GM12878 (cell line): ENCODE data around the gene SRSF5. TPM values are rescaled to one million over a fixed set of nuclear protein-coding genes. Genes with fewer than 3 reads are reported as not detected.

ENCODE experiments used
- CBX5 ChIP-seq: sonication (generic); IDR thresholded peaks from 2 replicates; pipeline ENCODE4 v1.6.1; 2016; ENCODE audit warnings: low read depth, moderate library complexity, mild to moderate bottlenecking, inconsistent platforms
- IRF5 ChIP-seq: fragments of 450-650 bp; IDR thresholded peaks from 2 replicates; pipeline ENCODE4 v1.6.1; 2017; ENCODE audit warnings: borderline replicate concordance
- MEF2B ChIP-seq: fragments of 450-650 bp; IDR thresholded peaks from 2 replicates; pipeline ENCODE4 v1.6.1; 2018; ENCODE audit warnings: mild to moderate bottlenecking, moderate library complexity; ENCODE audit not compliant: partially characterized antibody, poor library complexity, severe bottlenecking
- MLLT1 ChIP-seq: fragments of 450-650 bp; IDR thresholded peaks from 2 replicates; pipeline ENCODE4 v1.6.1; 2016; ENCODE audit warnings: mild to moderate bottlenecking
- MXI1 ChIP-seq: fragments of 150-350 bp; IDR thresholded peaks from 2 replicates; pipeline ENCODE4 v1.6.1; 2011; ENCODE audit warnings: low read depth, mild to moderate bottlenecking, inconsistent platforms, low read length, improper control_type of control experiment
- SUZ12 ChIP-seq: fragments of 200-600 bp; sonication (generic); IDR thresholded peaks from one replicate; pipeline ENCODE4 v1.6.1; 2018; ENCODE audit warnings: antibody characterized with exemption, mild to moderate bottlenecking; ENCODE audit not compliant: unreplicated experiment
- YBX1 ChIP-seq: fragments of 450-650 bp; IDR thresholded peaks from 2 replicates; pipeline ENCODE4 v1.6.1; 2016; ENCODE audit warnings: antibody characterized with exemption
- polyA plus RNA-seq, 11 experiments: library from polyadenylated mRNA; depleted of rRNA in 4 of 11; unstranded in 6 of 11; stranded (reverse) in 5 of 11; fragments of >200 nt; fragmentation: Nextera tagmentation in 4 of 11; fragmentation: Illumina TruSeq in 1 of 11; extraction: Ambion mirVana in 4 of 11; extraction: Trizol in 1 of 11; gene quantifications; 1 replicate in 1 of 11; 2 replicates in 10 of 11; pipeline versions ENCODE4 v1.2.1 to v1.2.3, GENCODE V29; 2011 to 2016; ENCODE audit warnings: inconsistent platforms in 2 of 11, missing spikeins in 2 of 11, low read depth in 1 of 11
- total RNA-seq, 4 experiments: library from RNA; depleted of rRNA in 3 of 4; stranded (reverse); fragments of >200 nt in 3 of 4; fragmentation: Illumina TruSeq in 1 of 4; extraction: Trizol in 1 of 4; gene quantifications; 2 replicates each; pipeline versions ENCODE4 v1.2.1 to v1.2.3, GENCODE V29; 2013 to 2021
- TF ChIP-seq, protein P1 (sequence below): IDR thresholded peaks from 2 replicates; pipeline ENCODE4 v1.6.1; 2012; ENCODE audit warnings: improper control_type of control experiment, low read depth, low read length; ENCODE audit not compliant: insufficient replicate concordance

The SRSF5 gene
- total and polyA plus RNA-seq, 10 of the 15 experiments (the other 5 are each of a cell fraction or from before 2014, with no cell fraction given): 136 to 453 (median 275) TPM

GRCh38 chr14:69797573-69798338 is 30.8 kb downstream of the SRSF5 start (continued):
- TF ChIP-seq, protein P1, sequence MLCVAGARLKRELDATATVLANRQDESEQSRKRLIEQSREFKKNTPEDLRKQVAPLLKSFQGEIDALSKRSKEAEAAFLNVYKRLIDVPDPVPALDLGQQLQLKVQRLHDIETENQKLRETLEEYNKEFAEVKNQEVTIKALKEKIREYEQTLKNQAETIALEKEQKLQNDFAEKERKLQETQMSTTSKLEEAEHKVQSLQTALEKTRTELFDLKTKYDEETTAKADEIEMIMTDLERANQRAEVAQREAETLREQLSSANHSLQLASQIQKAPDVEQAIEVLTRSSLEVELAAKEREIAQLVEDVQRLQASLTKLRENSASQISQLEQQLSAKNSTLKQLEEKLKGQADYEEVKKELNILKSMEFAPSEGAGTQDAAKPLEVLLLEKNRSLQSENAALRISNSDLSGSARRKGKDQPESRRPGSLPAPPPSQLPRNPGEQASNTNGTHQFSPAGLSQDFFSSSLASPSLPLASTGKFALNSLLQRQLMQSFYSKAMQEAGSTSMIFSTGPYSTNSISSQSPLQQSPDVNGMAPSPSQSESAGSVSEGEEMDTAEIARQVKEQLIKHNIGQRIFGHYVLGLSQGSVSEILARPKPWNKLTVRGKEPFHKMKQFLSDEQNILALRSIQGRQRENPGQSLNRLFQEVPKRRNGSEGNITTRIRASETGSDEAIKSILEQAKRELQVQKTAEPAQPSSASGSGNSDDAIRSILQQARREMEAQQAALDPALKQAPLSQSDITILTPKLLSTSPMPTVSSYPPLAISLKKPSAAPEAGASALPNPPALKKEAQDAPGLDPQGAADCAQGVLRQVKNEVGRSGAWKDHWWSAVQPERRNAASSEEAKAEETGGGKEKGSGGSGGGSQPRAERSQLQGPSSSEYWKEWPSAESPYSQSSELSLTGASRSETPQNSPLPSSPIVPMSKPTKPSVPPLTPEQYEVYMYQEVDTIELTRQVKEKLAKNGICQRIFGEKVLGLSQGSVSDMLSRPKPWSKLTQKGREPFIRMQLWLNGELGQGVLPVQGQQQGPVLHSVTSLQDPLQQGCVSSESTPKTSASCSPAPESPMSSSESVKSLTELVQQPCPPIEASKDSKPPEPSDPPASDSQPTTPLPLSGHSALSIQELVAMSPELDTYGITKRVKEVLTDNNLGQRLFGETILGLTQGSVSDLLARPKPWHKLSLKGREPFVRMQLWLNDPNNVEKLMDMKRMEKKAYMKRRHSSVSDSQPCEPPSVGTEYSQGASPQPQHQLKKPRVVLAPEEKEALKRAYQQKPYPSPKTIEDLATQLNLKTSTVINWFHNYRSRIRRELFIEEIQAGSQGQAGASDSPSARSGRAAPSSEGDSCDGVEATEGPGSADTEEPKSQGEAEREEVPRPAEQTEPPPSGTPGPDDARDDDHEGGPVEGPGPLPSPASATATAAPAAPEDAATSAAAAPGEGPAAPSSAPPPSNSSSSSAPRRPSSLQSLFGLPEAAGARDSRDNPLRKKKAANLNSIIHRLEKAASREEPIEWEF: no peak
- TF ChIP-seq MLLT1: no peak
- no peak for TF ChIP-seq IRF5
- TF ChIP-seq CBX5: no peak
- no peak for TF ChIP-seq YBX1
- no peak for TF ChIP-seq MXI1
- TF ChIP-seq SUZ12: no peak
- TF ChIP-seq MEF2B: no peak
- TF ChIP-seq, all 136 proteins: peak for 0
